ENCODE results near the gene NRG2. TPM values are rescaled to one million over a fixed set of nuclear protein-coding genes. Genes with fewer than 3 reads are reported as not detected.
A peak's percentile ranks its signal among the peaks of the same experiment; 100 is the strongest.

The NRG2 gene
- total RNA-seq, 1 experiment from 2014 or later: 0.14 TPM

- DNase-seq (ENCODE audit: low spot score): no peak
These were observed 95.4 kb downstream of the NRG2 start for GRCh38 chr5:139947727-139948126.

GRCh38 chr5:139946440-139946839 lies 96.7 kb downstream of the NRG2 start:
- DNase-seq (ENCODE audit: low spot score): no peak

GRCh38 chr5:139946006-139946405 lies 97.1 kb downstream of the NRG2 start:
- no peak for DNase-seq (ENCODE audit: low spot score)

GRCh38 chr5:139942243-139942642 lies 100.9 kb downstream of the NRG2 start:
- DNase-seq (ENCODE audit: low spot score): no peak

GRCh38 chr5:139930406-139930805 lies 112.7 kb downstream of the NRG2 start:
- no peak for DNase-seq (ENCODE audit: low spot score)

GRCh38 chr5:139926797-139927503 lies 116.1 kb downstream of the NRG2 start:
- DNase-seq (ENCODE audit: low spot score): no peak

GRCh38 chr5:139925650-139926640 lies 117.2 kb downstream of the NRG2 start:
- no peak for DNase-seq (ENCODE audit: low spot score)

- no peak for DNase-seq (ENCODE audit: low spot score)
These were observed 117.9 kb downstream of the NRG2 start for GRCh38 chr5:139925216-139925562.

- no peak for DNase-seq (ENCODE audit: low spot score)
These were observed 118.5 kb downstream of the NRG2 start for GRCh38 chr5:139924294-139925215.

GRCh38 chr5:139919308-139919707 lies 123.8 kb downstream of the NRG2 start:
- DNase-seq (ENCODE audit: low spot score): no peak

- no peak for DNase-seq (ENCODE audit: low spot score)
These were observed 127.3 kb downstream of the NRG2 start for GRCh38 chr5:139915834-139916233.

- no peak for DNase-seq (ENCODE audit: low spot score)
These were observed 127.8 kb downstream of the NRG2 start for GRCh38 chr5:139915266-139915665.

- DNase-seq (ENCODE audit: low spot score): no peak
These were observed 128.8 kb downstream of the NRG2 start for GRCh38 chr5:139914218-139914807.

- no peak for DNase-seq (ENCODE audit: low spot score)
These were observed 130.3 kb downstream of the NRG2 start for GRCh38 chr5:139912804-139913203.

- DNase-seq (ENCODE audit: low spot score): no peak
These were observed 130.9 kb downstream of the NRG2 start for GRCh38 chr5:139912158-139912557.

GRCh38 chr5:139911425-139912120 lies 131.5 kb downstream of the NRG2 start:
- no peak for DNase-seq (ENCODE audit: low spot score)

GRCh38 chr5:139910901-139911300 lies 132.2 kb downstream of the NRG2 start:
- no peak for DNase-seq (ENCODE audit: low spot score)

- no peak for DNase-seq (ENCODE audit: low spot score)
These were observed 133.1 kb downstream of the NRG2 start for GRCh38 chr5:139910036-139910435.

GRCh38 chr5:139908749-139909148 lies 134.3 kb downstream of the NRG2 start:
- DNase-seq (ENCODE audit: low spot score): peak; percentile 24

- no peak for DNase-seq (ENCODE audit: low spot score)
These were observed 136.4 kb downstream of the NRG2 start for GRCh38 chr5:139906661-139907060.

Measured in H4 (cell line).